Activated T-cell treated with anti-CD3 and anti-CD28 coated beads, Interleukin-2, amount 50 U/mL, for 72 hours (primary cell): Measurements from ENCODE around the gene RBM8A. TPM values are rescaled to one million over a fixed set of nuclear protein-coding genes. Genes with fewer than 3 reads are reported as not detected.

Experiments used
- ATAC-seq, 2 donors: fragments of 150-1000 bp; cut with Tn5 transposase; replicated peaks in 1 of 2; 2 replicates each; pipeline ENCODE4 v1.10.0; 2021; ENCODE audit warnings: moderate library complexity in 2 of 2, mild to moderate bottlenecking in 1 of 2
- DNase-seq, 2 donors: peaks; one replicate each; pipeline ENCODE4 v3.0.0; 2021 to 2022; ENCODE audit warnings: mixed read lengths in 1 of 2
- H3K27ac Mint-ChIP-seq: one replicate; pipeline ENCODE4 v1.8.0; 2022; ENCODE audit warnings: mild to moderate bottlenecking, moderate library complexity, mixed read lengths
- H3K27me3 Mint-ChIP-seq: one replicate; pipeline ENCODE4 v1.8.0; 2022; ENCODE audit warnings: low read depth, mixed read lengths
- H3K36me3 Mint-ChIP-seq, 2 donors: one replicate each; pipeline ENCODE4 v1.8.0; 2022; ENCODE audit warnings: mixed read lengths in 2 of 2, mild to moderate bottlenecking in 1 of 2; ENCODE audit not compliant: insufficient read depth in 2 of 2
- H3K4me1 Mint-ChIP-seq: one replicate; pipeline ENCODE4 v1.8.0; 2022; ENCODE audit warnings: low read depth, mixed read lengths
- H3K4me3 Mint-ChIP-seq, 2 donors: one replicate each; pipeline ENCODE4 v1.8.0; 2022; ENCODE audit warnings: mild to moderate bottlenecking in 2 of 2, mixed read lengths in 2 of 2, moderate library complexity in 2 of 2
- H3K9me3 Mint-ChIP-seq, 2 donors: one replicate each; pipeline ENCODE4 v1.8.0; 2022; ENCODE audit warnings: mixed read lengths in 2 of 2
- total RNA-seq, 2 donors: library from RNA; stranded (reverse); gene quantifications; one replicate each; pipeline ENCODE4 v1.2.3, GENCODE V29; 2022

The RBM8A gene
- total RNA-seq = 100 to 1,000 TPM; 238 to 244 TPM

- Mint-ChIP-seq H3K36me3 (peaks cover 2 to 8% of the 10 kb centered on the region in 2 donors), H3K27me3 (no peaks in the 10 kb centered on the region), H3K4me1 (peaks cover 15% of the 10 kb centered on the region), H3K9me3 (no peaks in the 10 kb centered on the region), H3K4me3 (peak within 1 kb of the TSS in 1 of 2 donors; percentile 58), H3K27ac (no peak within 1 kb of the TSS)
- peak; percentile 92 to 94 for DNase-seq
- ATAC-seq = peak; percentile 95
These were observed at the start of gene RBM8A for GRCh38 chr1:145927063-145927886. Gene RBM8A (minus strand): TSS chr1:145927484. CDS start chr1:145927426, 58 bp downstream.

GRCh38 chr1:145977016-145977415 is 49.7 kb upstream of the RBM8A start:
- no peak overlapping the region for H3K4me3 Mint-ChIP-seq
- no peaks in the 10 kb centered on the region for H3K27me3 Mint-ChIP-seq
- DNase-seq (no peak), ATAC-seq (no peak)
- H3K27ac Mint-ChIP-seq = no peak overlapping the region
- H3K9me3 Mint-ChIP-seq = no peaks in the 10 kb centered on the region
- H3K36me3 Mint-ChIP-seq = no peaks in the 10 kb centered on the region
- H3K4me1 Mint-ChIP-seq = peaks cover 24% of the 10 kb centered on the region

DNA sequence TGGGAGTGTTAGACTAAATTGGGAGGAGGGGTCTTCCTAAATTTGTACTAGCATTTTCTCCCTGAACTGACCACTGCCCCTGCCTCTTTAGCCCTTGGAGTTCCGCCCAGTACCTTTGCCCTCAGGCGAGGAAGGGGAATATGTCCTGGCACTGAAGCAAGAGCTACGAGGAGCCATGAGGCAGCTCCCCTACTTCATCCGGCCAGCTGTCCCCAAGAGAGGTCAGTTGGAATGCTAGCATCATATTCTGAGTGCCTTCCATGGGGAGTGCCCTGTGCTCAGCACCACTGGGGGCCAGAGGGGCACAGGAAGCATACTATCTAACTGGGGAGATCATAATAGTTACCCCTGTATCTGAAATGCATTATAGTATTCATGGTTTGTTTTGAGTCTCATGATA is 47.9 kb upstream of the RBM8A start:
- DNase-seq (no peak), ATAC-seq (no peak)
- no peaks in the 10 kb centered on the region for H3K36me3 Mint-ChIP-seq
- H3K9me3 Mint-ChIP-seq = no peaks in the 10 kb centered on the region
- no peak overlapping the region for H3K27ac Mint-ChIP-seq
- H3K4me3 Mint-ChIP-seq = no peak overlapping the region
- no peaks in the 10 kb centered on the region for H3K27me3 Mint-ChIP-seq
- peaks cover 24% of the 10 kb centered on the region for H3K4me1 Mint-ChIP-seq

- ATAC-seq = no peak
- Mint-ChIP-seq H3K4me1 (peaks cover 24% of the 10 kb centered on the region), H3K27ac (no peak overlapping the region), H3K4me3 (no peak overlapping the region), H3K27me3 (no peaks in the 10 kb centered on the region), H3K9me3 (no peaks in the 10 kb centered on the region), H3K36me3 (no peaks in the 10 kb centered on the region)
- no peak for DNase-seq
These were observed 47.4 kb upstream of the RBM8A start for GRCh38 chr1:145974721-145975120.

GRCh38 chr1:145972580-145972979 is 45.3 kb upstream of the RBM8A start:
- ATAC-seq (no peak), DNase-seq (no peak)
- no peaks in the 10 kb centered on the region for H3K9me3 Mint-ChIP-seq
- H3K4me3 Mint-ChIP-seq = no peak overlapping the region
- H3K27me3 Mint-ChIP-seq = no peaks in the 10 kb centered on the region
- H3K4me1 Mint-ChIP-seq = peaks cover 30% of the 10 kb centered on the region
- H3K27ac Mint-ChIP-seq = no peak overlapping the region
- peaks cover under 1 to 5% of the 10 kb centered on the region in 2 donors for H3K36me3 Mint-ChIP-seq

DNA sequence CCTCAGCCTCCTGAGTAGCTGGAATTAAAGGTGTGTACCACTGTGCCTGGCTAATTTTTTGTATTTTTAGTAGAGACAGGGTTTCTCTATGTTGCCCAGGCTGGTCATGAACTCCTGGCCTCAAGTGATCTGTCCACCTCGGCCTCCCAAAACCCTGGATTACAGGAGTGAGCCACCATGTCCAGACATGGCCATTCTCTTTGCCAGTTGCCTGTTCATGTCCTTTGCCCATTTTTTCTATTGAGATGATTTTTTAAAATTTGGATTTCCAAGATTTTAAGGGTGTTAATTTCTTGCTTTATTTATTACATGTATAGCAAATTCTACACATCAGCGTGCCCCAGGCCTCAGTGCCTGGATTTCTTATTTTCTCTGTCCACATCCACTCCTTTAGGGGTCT is 40.0 kb upstream of the RBM8A start:
- DNase-seq (no peak), ATAC-seq (no peak)
- Mint-ChIP-seq H3K36me3 (peaks cover 2 to 11% of the 10 kb centered on the region in 2 donors), H3K4me1 (peaks cover 24% of the 10 kb centered on the region), H3K27me3 (no peaks in the 10 kb centered on the region), H3K9me3 (no peaks in the 10 kb centered on the region), H3K4me3 (no peak overlapping the region), H3K27ac (no peak overlapping the region)

GRCh38 chr1:145965119-145965744 is 37.9 kb upstream of the RBM8A start:
- H3K4me1 Mint-ChIP-seq = peaks cover 41% of the 10 kb centered on the region
- H3K36me3 Mint-ChIP-seq = peaks cover 2 to 11% of the 10 kb centered on the region in 2 donors
- ATAC-seq (no peak), DNase-seq (no peak)
- no peaks in the 10 kb centered on the region for H3K9me3 Mint-ChIP-seq
- peak overlapping the region; percentile 94 for H3K27ac Mint-ChIP-seq
- peak overlapping the region; percentile 90 to 94 for H3K4me3 Mint-ChIP-seq
- no peaks in the 10 kb centered on the region for H3K27me3 Mint-ChIP-seq

DNA sequence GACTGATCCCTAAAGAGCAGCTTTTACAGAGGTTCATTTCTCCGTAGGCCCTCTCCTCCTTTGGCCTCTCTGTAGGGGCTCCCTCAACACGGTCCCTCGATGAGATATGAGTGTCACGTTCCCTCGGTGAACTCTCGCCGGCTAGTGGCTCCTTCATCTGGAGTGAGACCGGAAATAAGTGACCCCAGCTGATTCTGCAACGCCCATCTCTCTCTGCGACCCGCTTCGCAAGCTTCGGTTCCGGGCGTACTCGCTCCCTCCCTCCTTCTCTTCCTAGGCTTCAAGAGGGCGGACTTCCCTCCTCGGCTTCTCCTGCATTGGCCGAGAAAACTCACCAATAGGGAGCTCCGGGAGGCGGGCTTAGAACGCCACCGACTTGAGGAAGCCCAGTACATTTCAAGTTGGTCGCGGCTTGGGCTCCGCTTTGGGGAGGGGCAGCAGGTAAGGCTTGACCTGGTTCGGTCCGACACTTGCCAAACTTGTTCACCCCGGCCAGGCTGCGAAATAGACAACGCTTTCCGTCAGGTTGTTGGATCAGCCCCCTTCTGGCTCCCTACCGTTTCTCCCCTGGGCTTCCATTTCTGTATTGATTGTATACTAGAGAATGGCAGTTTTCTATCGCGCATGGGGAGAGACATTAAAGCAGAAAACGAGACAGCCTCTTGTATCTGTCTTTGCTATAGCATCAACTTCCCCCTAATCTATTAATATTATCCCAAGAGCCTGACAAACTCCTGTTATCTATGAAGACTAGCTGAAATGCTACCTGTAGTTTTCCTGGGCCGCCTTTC is 37.2 kb upstream of the RBM8A start, which contains the start of the genes ANKRD34A and POLR3GL:
Gene ANKRD34A (minus strand): TSS at position 248 of the 791 bp plus-strand sequence. CDS start 2,816 bp downstream, outside the sequence.
Gene POLR3GL (plus strand): TSS at position 363 of the 791 bp plus-strand sequence. CDS start 10,176 bp downstream, outside the sequence.
- Mint-ChIP-seq H3K36me3 (peaks cover 2 to 11% of the 10 kb centered on the region in 2 donors), H3K4me3 (peak within 1 kb of the TSS; percentile 90 to 94), H3K27me3 (no peaks in the 10 kb centered on the region), H3K27ac (peak within 1 kb of the TSS; percentile 94), H3K4me1 (peaks cover 47% of the 10 kb centered on the region), H3K9me3 (no peaks in the 10 kb centered on the region)
- ATAC-seq (peak; percentile 89 to 91), DNase-seq (peak; percentile 90 to 95)

DNA sequence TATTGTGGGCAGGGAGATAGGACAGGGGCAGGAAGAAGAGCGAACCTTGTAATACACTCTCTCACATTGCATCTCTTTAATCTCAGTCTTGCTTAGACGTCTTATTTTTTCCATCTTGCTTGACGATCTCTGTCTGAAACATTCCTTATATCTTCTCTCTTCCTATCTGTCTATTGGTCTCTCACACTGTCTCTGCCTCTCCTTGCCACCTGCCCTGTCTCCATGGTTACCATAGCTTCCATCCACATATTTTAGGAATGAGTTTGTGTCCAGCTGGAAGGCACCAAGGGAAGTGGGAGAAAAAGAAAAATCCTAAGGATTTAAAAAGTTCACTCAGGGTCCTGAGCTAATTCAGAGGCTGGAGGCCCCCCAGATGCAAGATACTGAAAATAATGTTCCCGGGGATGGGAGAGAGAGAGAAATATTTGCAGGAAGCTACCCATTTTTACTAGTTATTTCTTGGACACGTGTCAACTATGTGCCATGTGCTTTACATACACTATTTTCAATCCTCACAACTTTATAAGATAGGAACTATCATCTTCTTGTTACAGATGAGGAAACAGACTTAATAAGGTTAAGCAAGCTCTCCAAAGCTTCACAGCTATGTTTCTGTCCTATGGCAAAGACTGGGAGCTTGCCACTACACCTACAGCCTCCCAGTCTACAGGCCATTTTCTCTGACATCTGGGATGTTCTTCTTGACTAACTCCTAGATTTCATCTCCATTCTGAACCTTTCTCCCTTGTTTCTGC is 36.2 kb upstream of the RBM8A start:
- Mint-ChIP-seq H3K4me3 (peak overlapping the region; percentile 90 to 94), H3K27ac (peak overlapping the region; percentile 94), H3K27me3 (no peaks in the 10 kb centered on the region), H3K4me1 (peaks cover 58% of the 10 kb centered on the region), H3K9me3 (no peaks in the 10 kb centered on the region), H3K36me3 (peaks cover 2 to 11% of the 10 kb centered on the region in 2 donors)
- DNase-seq = no peak
- ATAC-seq = no peak

- Mint-ChIP-seq H3K27ac (peak overlapping the region; percentile 94), H3K4me1 (peaks cover 58% of the 10 kb centered on the region), H3K36me3 (peaks cover 0 to 5% of the 10 kb centered on the region in 2 donors), H3K4me3 (peak overlapping the region; percentile 90 to 94), H3K9me3 (no peaks in the 10 kb centered on the region), H3K27me3 (no peaks in the 10 kb centered on the region)
- peak; percentile 31 to 32 for DNase-seq
- no peak for ATAC-seq
These were observed 35.1 kb upstream of the RBM8A start for GRCh38 chr1:145962157-145963102.

DNA sequence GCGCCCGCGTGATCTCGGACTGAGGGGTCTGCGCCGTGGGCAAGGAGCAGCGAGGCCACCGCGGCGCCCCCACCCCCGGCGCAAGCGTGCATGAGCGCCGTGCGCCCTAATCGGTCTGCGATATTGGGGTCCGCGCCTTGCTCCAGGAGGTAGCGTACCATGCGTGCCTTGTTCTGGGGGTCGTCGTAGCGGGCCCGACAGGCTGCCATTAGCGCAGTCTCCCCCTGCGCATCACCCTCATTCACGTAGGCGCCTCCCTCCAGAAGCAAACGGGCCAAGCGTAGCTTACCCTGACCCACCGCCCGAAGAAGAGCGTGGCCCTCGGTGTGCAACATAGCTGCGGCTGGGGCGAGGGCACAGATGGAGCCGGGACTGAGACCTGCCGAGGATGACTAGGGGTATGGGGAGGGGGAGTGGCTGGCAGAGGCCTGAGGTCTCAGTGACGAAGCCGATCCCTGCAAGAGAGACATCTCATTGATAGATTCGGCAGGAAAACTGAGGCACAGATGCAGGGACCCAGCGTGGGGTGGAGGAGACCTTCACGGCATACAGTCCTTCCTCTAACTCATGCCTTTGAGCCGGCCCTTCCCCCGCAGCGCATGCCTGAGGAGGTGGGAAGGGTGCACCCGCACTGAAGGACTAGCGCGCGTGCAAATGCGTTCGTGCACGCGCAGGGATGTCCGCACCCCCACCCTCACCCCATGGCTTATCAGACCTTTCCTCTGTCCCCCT is 34.3 kb upstream of the RBM8A start:
- no peaks in the 10 kb centered on the region for H3K27me3 Mint-ChIP-seq
- H3K4me1 Mint-ChIP-seq = peaks cover 61% of the 10 kb centered on the region
- no peak overlapping the region for H3K27ac Mint-ChIP-seq
- no peaks in the 10 kb centered on the region for H3K9me3 Mint-ChIP-seq
- DNase-seq (peak; percentile 58 to 66), ATAC-seq (peak in 1 of 2 donors; percentile 2)
- peak overlapping the region; percentile 73 to 90 for H3K4me3 Mint-ChIP-seq
- H3K36me3 Mint-ChIP-seq = peaks cover 3 to 4% of the 10 kb centered on the region in 2 donors
